ENCODE measurements around the gene HOXA2. TPM values are rescaled to one million over a fixed set of nuclear protein-coding genes. Genes with fewer than 3 reads are reported as not detected.

Gene HOXA2
- polyA plus RNA-seq, 1 donor (not counting 4 experiments of a cell fraction or from before 2014, with no cell fraction given): 0.71 TPM

DNA sequence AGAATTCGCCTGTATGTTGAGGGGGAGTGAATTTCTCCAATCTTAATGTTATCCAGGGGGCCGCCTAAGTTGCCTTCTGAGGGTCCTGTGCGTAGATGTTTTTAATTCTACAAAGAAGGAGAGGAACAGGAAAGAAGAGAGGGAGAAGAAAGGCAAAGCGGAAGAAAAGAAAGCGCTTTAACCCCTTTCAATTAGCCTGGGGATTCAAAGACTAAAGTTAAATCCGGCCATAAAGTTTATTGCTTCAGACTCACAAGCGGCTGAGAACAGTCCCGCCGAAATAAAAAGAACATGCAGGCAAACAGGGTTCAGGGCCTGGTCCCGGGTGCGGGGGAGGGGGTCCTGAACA, 36.5 kb upstream of the HOXA2 start:
- Histone ChIP-seq H4K20me1 (ENCODE audit: control insufficient read depth, extremely low read depth, insufficient read depth, low read length) (no peaks in the 10 kb centered on the region), H2AFZ (ENCODE audit: control insufficient read depth, low read length) (no peak overlapping the region), H3K9me1 (ENCODE audit: control insufficient read depth, extremely low read depth, insufficient read depth, low read length) (no peaks in the 10 kb centered on the region), H3K27ac (ENCODE audit: control insufficient read depth, insufficient read depth, low read length) (peak overlapping the region; percentile 92), H3K9ac (ENCODE audit: control insufficient read depth, extremely low read depth, insufficient read depth, low read length) (peak overlapping the region; percentile 93), H3K27me3 (ENCODE audit: control insufficient read depth, extremely low read depth, insufficient read depth, low read length) (no peaks in the 10 kb centered on the region), H3K4me3 (ENCODE audit: control insufficient read depth in 2 of 3, extremely low read depth in 1 of 3, insufficient read depth in 2 of 3, low read depth in 1 of 3, low read length in 3 of 3) (peak overlapping the region in 2 of 3 experiments; percentile 57 to 93), H3K4me2 (ENCODE audit: control insufficient read depth, extremely low read depth, insufficient read depth, low read depth, low read length) (peak overlapping the region; percentile 92), H3K79me2 (ENCODE audit: control insufficient read depth, insufficient read depth, low read length) (peaks cover 40% of the 10 kb centered on the region), H3K9me3 (ENCODE audit: control insufficient read depth, low read depth, low read length) (no peaks in the 10 kb centered on the region), H3K36me3 (ENCODE audit: control insufficient read depth in 2 of 2, extremely low read depth in 1 of 2, insufficient read depth in 2 of 2, low read length in 2 of 2) (peaks cover 0 to 4% of the 10 kb centered on the region in 2 experiments), H3K4me1 (ENCODE audit: control insufficient read depth, extremely low read depth, insufficient read depth, low read length) (peaks cover 46% of the 10 kb centered on the region)
- no peak for FAIRE-seq
- DNase-seq (ENCODE audit: low read depth, low spot score): no peak
- dilution Hi-C loops (cut with MboI; ENCODE audit: extremely low pct_ligation_motif_present, low sequenced_read_pairs): no loop called here
- TF ChIP-seq, protein P1, sequence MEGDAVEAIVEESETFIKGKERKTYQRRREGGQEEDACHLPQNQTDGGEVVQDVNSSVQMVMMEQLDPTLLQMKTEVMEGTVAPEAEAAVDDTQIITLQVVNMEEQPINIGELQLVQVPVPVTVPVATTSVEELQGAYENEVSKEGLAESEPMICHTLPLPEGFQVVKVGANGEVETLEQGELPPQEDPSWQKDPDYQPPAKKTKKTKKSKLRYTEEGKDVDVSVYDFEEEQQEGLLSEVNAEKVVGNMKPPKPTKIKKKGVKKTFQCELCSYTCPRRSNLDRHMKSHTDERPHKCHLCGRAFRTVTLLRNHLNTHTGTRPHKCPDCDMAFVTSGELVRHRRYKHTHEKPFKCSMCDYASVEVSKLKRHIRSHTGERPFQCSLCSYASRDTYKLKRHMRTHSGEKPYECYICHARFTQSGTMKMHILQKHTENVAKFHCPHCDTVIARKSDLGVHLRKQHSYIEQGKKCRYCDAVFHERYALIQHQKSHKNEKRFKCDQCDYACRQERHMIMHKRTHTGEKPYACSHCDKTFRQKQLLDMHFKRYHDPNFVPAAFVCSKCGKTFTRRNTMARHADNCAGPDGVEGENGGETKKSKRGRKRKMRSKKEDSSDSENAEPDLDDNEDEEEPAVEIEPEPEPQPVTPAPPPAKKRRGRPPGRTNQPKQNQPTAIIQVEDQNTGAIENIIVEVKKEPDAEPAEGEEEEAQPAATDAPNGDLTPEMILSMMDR (optimal IDR thresholded peaks at IDR 0.05 in 1 of 3, IDR thresholded peaks at IDR 0.05 in 1 of 3, conservative IDR thresholded peaks at IDR 0.05 in 1 of 3; ENCODE audit: extremely low read depth in 1 of 3, insufficient read depth in 2 of 3, low read length in 3 of 3): no peak
- TF ChIP-seq EZH2 (IDR thresholded peaks at IDR 0.05; ENCODE audit: low read length): no peak

DNA sequence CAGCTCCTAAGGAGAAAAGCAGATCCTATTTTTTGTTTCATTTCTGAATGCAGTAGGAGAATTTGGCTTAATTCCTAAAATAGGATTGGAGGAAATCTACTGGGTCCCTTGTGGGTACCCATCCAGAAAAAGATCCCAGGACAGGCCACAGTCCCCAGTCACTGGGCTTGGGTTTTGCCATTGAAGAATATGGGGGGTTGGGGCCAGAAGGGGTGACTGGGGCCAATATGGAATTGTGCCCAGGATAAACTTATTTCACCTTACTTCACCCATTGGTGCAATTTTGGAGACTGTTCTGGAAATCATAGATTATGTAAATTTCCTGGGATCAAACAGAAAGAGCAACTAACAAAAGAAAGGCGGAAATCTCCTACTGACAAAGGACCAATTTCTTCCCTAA, 36.0 kb upstream of the HOXA2 start:
- DNase-seq (ENCODE audit: low read depth, low spot score) (no peak), FAIRE-seq (no peak)
- H3K79me2 ChIP-seq (ENCODE audit: control insufficient read depth, insufficient read depth, low read length): peaks cover 40% of the 10 kb centered on the region
- dilution Hi-C loops (cut with MboI; ENCODE audit: extremely low pct_ligation_motif_present, low sequenced_read_pairs): no loop called here
- H3K9ac ChIP-seq (ENCODE audit: control insufficient read depth, extremely low read depth, insufficient read depth, low read length): peak overlapping the region; percentile 93
- H3K27me3 ChIP-seq (ENCODE audit: control insufficient read depth, extremely low read depth, insufficient read depth, low read length): no peaks in the 10 kb centered on the region
- H3K9me1 ChIP-seq (ENCODE audit: control insufficient read depth, extremely low read depth, insufficient read depth, low read length): no peaks in the 10 kb centered on the region
- no peak overlapping the region for H2AFZ ChIP-seq (ENCODE audit: control insufficient read depth, low read length)
- H3K4me2 ChIP-seq (ENCODE audit: control insufficient read depth, extremely low read depth, insufficient read depth, low read depth, low read length): peak overlapping the region; percentile 92
- H3K27ac ChIP-seq (ENCODE audit: control insufficient read depth, insufficient read depth, low read length): peak overlapping the region; percentile 92
- peaks cover 50% of the 10 kb centered on the region for H3K4me1 ChIP-seq (ENCODE audit: control insufficient read depth, extremely low read depth, insufficient read depth, low read length)
- H3K4me3 ChIP-seq (ENCODE audit: control insufficient read depth in 2 of 3, extremely low read depth in 1 of 3, insufficient read depth in 2 of 3, low read depth in 1 of 3, low read length in 3 of 3): peak overlapping the region in 2 of 3 experiments; percentile 57 to 93
- TF ChIP-seq, protein P1 (optimal IDR thresholded peaks at IDR 0.05 in 1 of 3, IDR thresholded peaks at IDR 0.05 in 1 of 3, conservative IDR thresholded peaks at IDR 0.05 in 1 of 3; ENCODE audit: extremely low read depth in 1 of 3, insufficient read depth in 2 of 3, low read length in 3 of 3): no peak
- TF ChIP-seq EZH2 (IDR thresholded peaks at IDR 0.05; ENCODE audit: low read length): no peak
- H3K36me3 ChIP-seq (ENCODE audit: control insufficient read depth in 2 of 2, extremely low read depth in 1 of 2, insufficient read depth in 2 of 2, low read length in 2 of 2): peaks cover 0 to 4% of the 10 kb centered on the region in 2 experiments
- H4K20me1 ChIP-seq (ENCODE audit: control insufficient read depth, extremely low read depth, insufficient read depth, low read length): no peaks in the 10 kb centered on the region
- H3K9me3 ChIP-seq (ENCODE audit: control insufficient read depth, low read depth, low read length): no peaks in the 10 kb centered on the region

All from keratinocyte (primary cell).